ENCODE results near the gene PIGL.

The PIGL gene

DNA sequence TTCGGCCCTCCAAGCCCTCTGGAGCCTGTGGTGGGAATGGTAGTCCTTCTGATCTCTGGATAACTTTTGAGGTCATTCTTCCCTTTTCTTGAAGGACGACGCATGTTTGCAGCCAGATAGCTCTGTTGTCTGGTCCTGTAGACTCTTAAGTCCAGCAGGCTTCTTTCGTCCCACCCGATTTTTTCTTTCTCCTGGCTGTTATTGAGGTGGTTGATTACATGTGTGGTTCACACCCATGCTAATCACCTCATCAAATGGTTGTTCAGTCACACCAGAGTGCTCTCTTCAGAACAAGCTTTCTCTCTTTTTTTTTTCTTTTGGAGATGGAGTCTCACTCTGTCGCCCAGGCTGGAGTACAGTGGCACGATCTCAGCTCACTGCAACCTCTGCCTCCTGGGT, 30.6 kb downstream of the PIGL start:
- DNase-seq (ENCODE audit: low read depth, low spot score): no peak
- in situ Hi-C loops (cut with HindIII; ENCODE audit: low sequenced_read_pairs): no loop called here
- H3K4me3 ChIP-seq (ENCODE audit: low read depth, low read length): no peak overlapping the region
- TF ChIP-seq CTCF (IDR thresholded peaks at IDR 0.05; ENCODE audit: low read depth, low read length): no peak

GRCh38 chr17:16250635-16251034, 33.6 kb downstream of the PIGL start:
- in situ Hi-C loops (cut with HindIII; ENCODE audit: low sequenced_read_pairs): no loop called here
- no peak for TF ChIP-seq CTCF (IDR thresholded peaks at IDR 0.05; ENCODE audit: low read depth, low read length)
- H3K4me3 ChIP-seq (ENCODE audit: low read depth, low read length): no peak overlapping the region
- DNase-seq (ENCODE audit: low read depth, low spot score): peak; percentile 28

DNA sequence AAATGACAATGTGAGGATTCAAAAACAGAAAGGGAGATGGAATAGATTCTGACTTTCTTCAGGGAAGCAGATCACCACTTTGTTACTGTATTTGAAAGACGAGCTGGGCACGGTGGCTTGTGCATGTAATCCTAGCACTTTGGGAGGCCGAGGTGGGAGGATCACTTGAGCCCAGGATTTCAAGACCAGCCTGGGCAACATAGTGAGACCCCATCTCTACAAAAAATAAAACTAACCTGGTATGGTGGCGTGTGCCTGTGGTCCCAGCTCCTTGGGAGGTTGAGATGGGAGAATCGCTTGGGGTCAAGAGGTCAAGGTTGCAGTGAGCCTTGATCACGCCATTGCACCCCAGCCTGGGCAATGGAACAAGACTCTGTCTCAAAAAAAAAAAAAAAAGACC, 34.0 kb downstream of the PIGL start:
- in situ Hi-C loops (cut with HindIII; ENCODE audit: low sequenced_read_pairs): no loop called here
- TF ChIP-seq CTCF (IDR thresholded peaks at IDR 0.05; ENCODE audit: low read depth, low read length): no peak
- no peak for DNase-seq (ENCODE audit: low read depth, low spot score)
- no peak overlapping the region for H3K4me3 ChIP-seq (ENCODE audit: low read depth, low read length)

DNA sequence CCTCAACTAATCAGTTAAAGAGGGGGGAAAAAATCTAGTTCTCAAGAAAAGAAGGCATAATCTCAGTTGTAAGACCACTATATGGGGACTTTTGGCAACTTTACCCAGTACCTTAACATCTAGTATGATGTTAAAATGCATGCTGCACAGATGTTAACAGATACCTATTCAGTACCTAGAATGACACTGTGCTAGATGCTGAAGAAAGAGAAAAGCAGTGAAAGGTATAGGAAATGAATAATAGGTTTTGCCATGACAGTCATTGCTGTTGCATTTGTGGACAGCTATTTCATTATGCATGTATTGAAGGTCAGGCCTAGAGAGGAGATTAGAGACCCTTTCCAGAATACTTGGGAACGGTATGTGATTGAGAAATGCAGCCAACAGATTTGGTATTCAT, 34.5 kb downstream of the PIGL start:
- no peak for TF ChIP-seq CTCF (IDR thresholded peaks at IDR 0.05; ENCODE audit: low read depth, low read length)
- in situ Hi-C loops (cut with HindIII; ENCODE audit: low sequenced_read_pairs): no loop called here
- no peak for DNase-seq (ENCODE audit: low read depth, low spot score)
- no peak overlapping the region for H3K4me3 ChIP-seq (ENCODE audit: low read depth, low read length)

DNA sequence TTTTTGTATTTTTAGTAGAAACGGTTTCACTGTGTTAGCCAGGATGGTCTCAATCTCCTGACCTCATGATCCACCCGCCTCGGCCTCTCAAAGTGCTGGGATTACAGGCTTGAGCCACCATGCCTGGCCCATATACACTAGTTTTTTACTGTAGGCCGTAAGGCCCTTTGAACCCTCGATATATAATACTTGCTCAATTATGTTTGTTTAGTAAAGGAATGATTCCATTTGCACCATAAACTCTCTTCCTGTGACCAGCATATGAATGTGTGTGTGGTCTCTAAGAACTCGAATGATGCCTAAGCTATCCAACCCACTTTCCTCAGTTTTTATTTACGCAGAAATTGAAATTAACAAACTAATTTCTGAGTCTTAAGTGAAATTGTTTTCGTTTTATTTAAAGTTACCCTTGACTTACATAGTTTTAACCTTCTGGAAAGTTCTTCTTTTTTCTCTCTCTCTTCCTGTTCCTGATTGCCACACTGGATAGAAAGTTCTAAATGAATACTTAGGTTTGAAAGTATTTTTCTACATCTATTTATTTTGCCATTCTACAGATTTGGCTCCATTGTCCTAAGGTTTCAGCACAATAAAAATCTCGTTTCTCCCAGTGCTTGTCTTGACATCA, 37.9 kb downstream of the PIGL start:
- no peak for DNase-seq (ENCODE audit: low read depth, low spot score)
- in situ Hi-C loops (cut with HindIII; ENCODE audit: low sequenced_read_pairs): no loop called here
- TF ChIP-seq CTCF (IDR thresholded peaks at IDR 0.05; ENCODE audit: low read depth, low read length): no peak
- no peak overlapping the region for H3K4me3 ChIP-seq (ENCODE audit: low read depth, low read length)

DNA sequence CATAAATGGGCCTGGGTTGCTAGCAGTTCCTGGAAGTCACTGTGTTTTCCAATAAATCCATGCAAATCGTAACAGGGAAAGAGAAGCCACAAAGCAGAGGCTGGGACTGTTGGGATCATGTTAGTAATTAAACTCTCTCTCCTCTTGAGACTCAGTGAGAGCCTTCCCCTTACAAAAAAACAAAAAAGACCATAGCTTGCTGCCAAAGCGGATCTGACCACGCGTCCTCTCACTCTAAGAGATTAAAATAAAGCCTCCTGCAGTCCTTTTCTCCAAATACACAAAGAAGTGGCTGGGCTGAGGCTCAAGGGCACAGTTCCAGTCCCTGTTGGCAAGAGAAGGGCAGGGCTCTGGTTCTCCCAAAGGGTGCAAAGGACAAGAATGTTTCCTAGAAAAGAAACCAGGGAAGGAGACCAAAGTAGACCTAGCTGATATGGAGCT, 38.5 kb downstream of the PIGL start:
- H3K4me3 ChIP-seq (ENCODE audit: low read depth, low read length): peak overlapping the region; percentile 8
- in situ Hi-C loops (cut with HindIII; ENCODE audit: low sequenced_read_pairs): no loop called here
- TF ChIP-seq CTCF (IDR thresholded peaks at IDR 0.05; ENCODE audit: low read depth, low read length): no peak
- peak; percentile 57 for DNase-seq (ENCODE audit: low read depth, low spot score)
